Activated naive CD8-positive, alpha-beta T cell treated with anti-CD3 and anti-CD28 coated beads for 36 hours (primary cell): ENCODE data around the gene NEK11. TPM values are rescaled to one million over a fixed set of nuclear protein-coding genes. Genes with fewer than 3 reads are reported as not detected.

Experiments used
- DNase-seq: peaks from one replicate; pipeline ENCODE4 v3.0.0; 2021
- H3K27ac Mint-ChIP-seq: one replicate; pipeline ENCODE4 v1.8.0; 2022; ENCODE audit warnings: mild to moderate bottlenecking, moderate library complexity, mixed read lengths
- H3K27me3 Mint-ChIP-seq: one replicate; pipeline ENCODE4 v1.8.0; 2022; ENCODE audit warnings: mild to moderate bottlenecking, mixed read lengths
- H3K36me3 Mint-ChIP-seq: one replicate; pipeline ENCODE4 v1.8.0; 2021; ENCODE audit warnings: mild to moderate bottlenecking, mixed read lengths
- H3K4me1 Mint-ChIP-seq: one replicate; pipeline ENCODE4 v1.8.0; 2021; ENCODE audit warnings: mixed read lengths
- H3K4me3 Mint-ChIP-seq: one replicate; pipeline ENCODE4 v1.8.0; 2022; ENCODE audit warnings: mild to moderate bottlenecking, moderate library complexity, mixed read lengths
- H3K9me3 Mint-ChIP-seq: one replicate; pipeline ENCODE4 v1.8.0; 2022; ENCODE audit warnings: mixed read lengths
- total RNA-seq, 2 experiments: library from RNA; stranded (reverse); gene quantifications; one replicate each; pipeline ENCODE4 v1.2.3, GENCODE V29; 2021

The NEK11 gene
- total RNA-seq, 2 experiments from 2014 or later: 0.85 to 2.1 TPM

GRCh38 chr3:131388490-131388799 lies 361.8 kb downstream of the NEK11 start:
- no peak overlapping the region for H3K27ac Mint-ChIP-seq
- no peak for DNase-seq
- no peaks in the 10 kb centered on the region for H3K9me3 Mint-ChIP-seq
- no peaks in the 10 kb centered on the region for H3K27me3 Mint-ChIP-seq
- no peak overlapping the region for H3K4me3 Mint-ChIP-seq
- H3K36me3 Mint-ChIP-seq: peaks cover 2% of the 10 kb centered on the region
- H3K4me1 Mint-ChIP-seq: peaks cover 11% of the 10 kb centered on the region

GRCh38 chr3:131390331-131390730 lies 363.7 kb downstream of the NEK11 start:
- Mint-ChIP-seq H3K27me3 (no peaks in the 10 kb centered on the region), H3K36me3 (no peaks in the 10 kb centered on the region), H3K4me1 (peaks cover 11% of the 10 kb centered on the region), H3K9me3 (no peaks in the 10 kb centered on the region), H3K4me3 (no peak overlapping the region), H3K27ac (no peak overlapping the region)
- no peak for DNase-seq

GRCh38 chr3:131393051-131393450 lies 366.4 kb downstream of the NEK11 start:
- H3K27ac Mint-ChIP-seq: no peak overlapping the region
- no peak for DNase-seq
- no peaks in the 10 kb centered on the region for H3K36me3 Mint-ChIP-seq
- H3K9me3 Mint-ChIP-seq: no peaks in the 10 kb centered on the region
- no peak overlapping the region for H3K4me3 Mint-ChIP-seq
- H3K27me3 Mint-ChIP-seq: no peaks in the 10 kb centered on the region
- no peaks in the 10 kb centered on the region for H3K4me1 Mint-ChIP-seq

GRCh38 chr3:131393868-131394267 lies 367.2 kb downstream of the NEK11 start:
- H3K4me3 Mint-ChIP-seq: no peak overlapping the region
- H3K27me3 Mint-ChIP-seq: no peaks in the 10 kb centered on the region
- no peaks in the 10 kb centered on the region for H3K4me1 Mint-ChIP-seq
- H3K36me3 Mint-ChIP-seq: no peaks in the 10 kb centered on the region
- no peak overlapping the region for H3K27ac Mint-ChIP-seq
- H3K9me3 Mint-ChIP-seq: no peaks in the 10 kb centered on the region
- DNase-seq: no peak

- no peaks in the 10 kb centered on the region for H3K27me3 Mint-ChIP-seq
- DNase-seq: no peak
- no peak overlapping the region for H3K4me3 Mint-ChIP-seq
- H3K27ac Mint-ChIP-seq: no peak overlapping the region
- no peaks in the 10 kb centered on the region for H3K9me3 Mint-ChIP-seq
- no peaks in the 10 kb centered on the region for H3K36me3 Mint-ChIP-seq
- H3K4me1 Mint-ChIP-seq: no peaks in the 10 kb centered on the region
Observed at GRCh38 chr3:131394400-131394799, 367.7 kb downstream of the NEK11 start.

- Mint-ChIP-seq H3K9me3 (no peaks in the 10 kb centered on the region), H3K4me3 (no peak overlapping the region), H3K4me1 (no peaks in the 10 kb centered on the region), H3K27me3 (no peaks in the 10 kb centered on the region), H3K36me3 (no peaks in the 10 kb centered on the region), H3K27ac (no peak overlapping the region)
- DNase-seq: no peak
Observed at GRCh38 chr3:131396170-131396569, 369.5 kb downstream of the NEK11 start.

GRCh38 chr3:131397889-131398288 lies 371.2 kb downstream of the NEK11 start:
- Mint-ChIP-seq H3K4me3 (no peak overlapping the region), H3K27ac (no peak overlapping the region), H3K36me3 (no peaks in the 10 kb centered on the region), H3K27me3 (no peaks in the 10 kb centered on the region), H3K4me1 (peaks cover 2% of the 10 kb centered on the region), H3K9me3 (no peaks in the 10 kb centered on the region)
- no peak for DNase-seq

Other genes starting within 250 kb of the NEK11 start
- 10 to 100 TPM; 48.8 to 53.2 TPM for gene ATP2C1, start 132.8 kb upstream of the NEK11 start, total RNA-seq
- 1 to 10 TPM; 8.0 to 9.6 TPM for gene ASTE1, start 52 bp upstream of the NEK11 start, total RNA-seq